Measurements from ENCODE around the gene CD209. TPM values are rescaled to one million over a fixed set of nuclear protein-coding genes. Genes with fewer than 3 reads are reported as not detected.

Gene CD209
- total and polyA plus RNA-seq, 2 donors, result 5.3 to 6.2 TPM

DNA sequence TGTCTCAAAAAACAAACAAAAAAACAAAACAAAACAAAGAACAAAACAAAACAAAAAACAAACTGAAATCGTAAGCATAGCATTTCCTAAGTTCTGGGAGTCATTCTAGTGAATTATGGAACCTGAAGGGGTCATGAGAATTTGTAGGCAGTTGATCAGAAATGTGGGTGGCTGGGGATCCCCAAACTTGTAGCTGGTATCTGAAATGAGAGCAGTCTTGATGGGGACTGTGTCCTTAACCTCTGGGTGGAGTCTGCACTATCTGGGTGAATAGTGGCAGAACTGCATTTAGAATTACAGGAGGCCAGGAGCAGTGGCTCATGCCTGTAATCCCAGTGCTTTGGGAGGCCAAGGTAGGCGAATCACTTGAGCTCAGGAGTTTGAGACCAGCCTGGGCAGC is 21.5 kb downstream of the CD209 start:
- DNase-seq (ENCODE audit: extremely low spot score), result no peak
- H3K27ac ChIP-seq (ENCODE audit: low read depth), result no peak overlapping the region
- H3K4me3 ChIP-seq (ENCODE audit: low read depth, low read length), result no peak overlapping the region
- 56% methylated on average over 2 of the region's 2 CpGs for WGBS
- H3K36me3 ChIP-seq (ENCODE audit: insufficient read depth), result no peaks in the 10 kb centered on the region
- H3K4me1 ChIP-seq (ENCODE audit: insufficient read depth), result no peaks in the 10 kb centered on the region

DNA sequence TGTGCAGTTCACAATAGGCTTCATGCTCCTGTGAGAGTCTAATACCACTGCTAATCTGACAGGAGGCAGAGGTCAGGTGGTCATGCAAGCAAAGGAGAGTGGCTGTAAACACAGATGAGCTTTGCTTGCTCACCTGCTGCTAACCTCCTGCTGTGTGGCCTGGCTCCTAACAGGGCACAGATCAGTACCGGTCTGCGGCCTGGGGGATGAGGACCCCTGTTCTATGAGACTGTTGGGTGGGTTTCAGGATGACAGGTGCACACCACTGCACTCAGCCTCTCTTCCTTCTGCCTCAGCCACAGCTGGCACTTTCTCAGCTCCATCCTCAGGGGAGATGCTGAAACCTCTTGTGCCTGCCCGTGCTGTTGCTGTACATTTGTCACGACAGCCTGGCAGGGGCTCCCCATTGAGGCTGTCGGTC is 25.1 kb downstream of the CD209 start:
- 56% methylated on average over 5 of the region's 5 CpGs for WGBS
- no peaks in the 10 kb centered on the region for H3K36me3 ChIP-seq (ENCODE audit: insufficient read depth)
- no peak overlapping the region for H3K4me3 ChIP-seq (ENCODE audit: low read depth, low read length)
- H3K27ac ChIP-seq (ENCODE audit: low read depth), result no peak overlapping the region
- H3K4me1 ChIP-seq (ENCODE audit: insufficient read depth), result no peaks in the 10 kb centered on the region
- no peak for DNase-seq (ENCODE audit: extremely low spot score)

GRCh38 chr19:7720351-7720750 is 27.0 kb downstream of the CD209 start:
- Histone ChIP-seq H3K4me1 (ENCODE audit: insufficient read depth) (no peaks in the 10 kb centered on the region), H3K36me3 (ENCODE audit: insufficient read depth) (no peaks in the 10 kb centered on the region), H3K27ac (ENCODE audit: low read depth) (no peak overlapping the region), H3K4me3 (ENCODE audit: low read depth, low read length) (no peak overlapping the region)
- DNase-seq (ENCODE audit: extremely low spot score), result no peak
- WGBS, result 67% methylated on average over 6 of the region's 6 CpGs

GRCh38 chr19:7718668-7719067 is 28.7 kb downstream of the CD209 start:
- no peaks in the 10 kb centered on the region for H3K4me1 ChIP-seq (ENCODE audit: insufficient read depth)
- 53% methylated on average over 8 of the region's 8 CpGs for WGBS
- H3K27ac ChIP-seq (ENCODE audit: low read depth), result no peak overlapping the region
- H3K4me3 ChIP-seq (ENCODE audit: low read depth, low read length), result no peak overlapping the region
- DNase-seq (ENCODE audit: extremely low spot score), result no peak
- no peaks in the 10 kb centered on the region for H3K36me3 ChIP-seq (ENCODE audit: insufficient read depth)

DNA sequence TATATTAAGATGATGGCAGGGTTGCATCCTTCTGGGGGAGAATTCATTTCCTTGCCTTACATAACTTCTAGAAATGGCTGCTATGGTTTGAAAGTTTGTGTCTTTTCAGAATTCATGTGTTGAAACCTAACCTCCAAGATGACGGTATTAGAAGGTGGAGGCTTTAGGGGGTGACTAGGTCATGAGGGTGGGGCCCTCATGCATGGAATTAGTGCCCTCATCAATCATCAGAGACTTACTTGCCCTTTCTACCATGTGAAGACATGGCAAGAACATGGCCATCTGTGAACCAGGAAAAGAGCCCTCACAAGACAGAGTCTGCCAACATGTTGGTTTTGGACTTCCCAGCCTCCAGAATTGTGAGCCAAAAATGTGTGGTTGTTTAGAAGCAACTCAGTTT is 30.6 kb downstream of the CD209 start:
- no peak overlapping the region for H3K4me3 ChIP-seq (ENCODE audit: low read depth, low read length)

DNA sequence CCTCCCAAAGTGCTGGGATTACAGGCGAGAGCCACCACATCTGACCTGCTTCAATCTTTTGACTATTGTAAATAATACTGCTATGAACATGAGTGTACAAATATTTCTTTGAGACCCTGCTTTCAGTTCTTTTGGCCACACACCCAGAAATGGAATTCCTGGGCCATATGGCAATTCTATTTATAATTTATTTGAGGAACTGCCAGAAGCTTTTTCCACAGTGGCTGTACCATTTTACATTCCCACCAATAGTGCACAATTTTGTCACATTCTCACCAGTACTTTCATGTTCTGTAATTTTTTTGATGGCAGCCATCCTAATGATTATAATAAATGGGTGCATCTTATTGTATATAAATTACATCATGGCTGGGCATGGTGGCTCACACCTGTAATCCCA is 31.7 kb downstream of the CD209 start:
- Histone ChIP-seq H3K27ac (ENCODE audit: low read depth) (no peak overlapping the region), H3K4me3 (ENCODE audit: low read depth, low read length) (no peak overlapping the region), H3K4me1 (ENCODE audit: insufficient read depth) (no peaks in the 10 kb centered on the region), H3K36me3 (ENCODE audit: insufficient read depth) (no peaks in the 10 kb centered on the region)
- 61% methylated on average over 1 of the region's 1 CpG for WGBS
- DNase-seq (ENCODE audit: extremely low spot score), result no peak

More for the DNA sequence above, 30.6 kb downstream of the CD209 start:
- H3K27ac ChIP-seq (ENCODE audit: low read depth), result no peak overlapping the region
- no peak for DNase-seq (ENCODE audit: extremely low spot score)
- no peaks in the 10 kb centered on the region for H3K36me3 ChIP-seq (ENCODE audit: insufficient read depth)
- no peaks in the 10 kb centered on the region for H3K4me1 ChIP-seq (ENCODE audit: insufficient read depth)
- 73% methylated on average over 1 of the region's 1 CpG for WGBS

- H3K4me1 ChIP-seq (ENCODE audit: insufficient read depth), result no peaks in the 10 kb centered on the region
- H3K36me3 ChIP-seq (ENCODE audit: insufficient read depth), result no peaks in the 10 kb centered on the region
- no peak for DNase-seq (ENCODE audit: extremely low spot score)
- H3K27ac ChIP-seq (ENCODE audit: low read depth), result no peak overlapping the region
- H3K4me3 ChIP-seq (ENCODE audit: low read depth, low read length), result no peak overlapping the region
- WGBS, result 78% methylated on average over 5 of the region's 5 CpGs
Observed at GRCh38 chr19:7710616-7711015, 36.7 kb downstream of the CD209 start.

- no peak overlapping the region for H3K4me3 ChIP-seq (ENCODE audit: low read depth, low read length)
- DNase-seq (ENCODE audit: extremely low spot score), result no peak
- H3K36me3 ChIP-seq (ENCODE audit: insufficient read depth), result no peaks in the 10 kb centered on the region
- 79% methylated on average over 10 of the region's 10 CpGs for WGBS
- no peaks in the 10 kb centered on the region for H3K4me1 ChIP-seq (ENCODE audit: insufficient read depth)
- no peak overlapping the region for H3K27ac ChIP-seq (ENCODE audit: low read depth)
Observed at GRCh38 chr19:7709932-7710460, 37.3 kb downstream of the CD209 start.

DNA sequence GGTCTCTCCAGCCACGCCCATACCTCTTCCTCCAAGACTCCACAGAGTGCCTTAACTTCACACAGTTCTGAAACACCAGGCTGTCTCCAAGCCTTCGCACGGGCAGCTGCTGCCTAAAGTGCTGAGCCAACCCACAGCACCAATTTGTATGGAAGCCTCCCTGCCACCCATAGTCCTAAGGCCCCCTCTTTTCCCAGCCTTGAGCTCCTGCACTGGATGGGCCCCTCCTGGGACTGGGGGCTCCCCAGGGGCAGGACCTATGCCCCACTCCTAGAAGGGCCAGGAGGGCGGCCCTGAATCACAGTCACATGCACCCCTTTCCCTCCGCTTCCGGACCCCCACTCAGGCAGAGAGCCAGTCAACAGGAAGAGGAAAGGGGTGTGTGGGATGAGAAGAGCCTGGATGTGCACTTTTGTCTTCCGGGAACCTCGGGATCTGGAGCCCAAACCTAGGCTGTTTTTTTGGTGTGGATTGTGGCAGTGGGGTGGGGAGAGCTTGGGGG is 40.3 kb downstream of the CD209 start:
- DNase-seq (ENCODE audit: extremely low spot score), result no peak
- no peak overlapping the region for H3K27ac ChIP-seq (ENCODE audit: low read depth)
- no peak overlapping the region for H3K4me3 ChIP-seq (ENCODE audit: low read depth, low read length)
- H3K4me1 ChIP-seq (ENCODE audit: insufficient read depth), result no peaks in the 10 kb centered on the region
- H3K36me3 ChIP-seq (ENCODE audit: insufficient read depth), result no peaks in the 10 kb centered on the region
- 50% methylated on average over 8 of the region's 8 CpGs for WGBS

GRCh38 chr19:7706188-7706954 is 41.0 kb downstream of the CD209 start:
- no peak for DNase-seq (ENCODE audit: extremely low spot score)
- Histone ChIP-seq H3K4me3 (ENCODE audit: low read depth, low read length) (no peak overlapping the region), H3K36me3 (ENCODE audit: insufficient read depth) (no peaks in the 10 kb centered on the region), H3K4me1 (ENCODE audit: insufficient read depth) (no peaks in the 10 kb centered on the region), H3K27ac (ENCODE audit: low read depth) (no peak overlapping the region)
- WGBS, result 78% methylated on average over 14 of the region's 14 CpGs

GRCh38 chr19:7705387-7706187 is 41.7 kb downstream of the CD209 start:
- Histone ChIP-seq H3K36me3 (ENCODE audit: insufficient read depth) (no peaks in the 10 kb centered on the region), H3K27ac (ENCODE audit: low read depth) (no peak overlapping the region), H3K4me1 (ENCODE audit: insufficient read depth) (no peaks in the 10 kb centered on the region), H3K4me3 (ENCODE audit: low read depth, low read length) (no peak overlapping the region)
- WGBS, result 59% methylated on average over 24 of the region's 24 CpGs
- DNase-seq (ENCODE audit: extremely low spot score), result no peak

DNA sequence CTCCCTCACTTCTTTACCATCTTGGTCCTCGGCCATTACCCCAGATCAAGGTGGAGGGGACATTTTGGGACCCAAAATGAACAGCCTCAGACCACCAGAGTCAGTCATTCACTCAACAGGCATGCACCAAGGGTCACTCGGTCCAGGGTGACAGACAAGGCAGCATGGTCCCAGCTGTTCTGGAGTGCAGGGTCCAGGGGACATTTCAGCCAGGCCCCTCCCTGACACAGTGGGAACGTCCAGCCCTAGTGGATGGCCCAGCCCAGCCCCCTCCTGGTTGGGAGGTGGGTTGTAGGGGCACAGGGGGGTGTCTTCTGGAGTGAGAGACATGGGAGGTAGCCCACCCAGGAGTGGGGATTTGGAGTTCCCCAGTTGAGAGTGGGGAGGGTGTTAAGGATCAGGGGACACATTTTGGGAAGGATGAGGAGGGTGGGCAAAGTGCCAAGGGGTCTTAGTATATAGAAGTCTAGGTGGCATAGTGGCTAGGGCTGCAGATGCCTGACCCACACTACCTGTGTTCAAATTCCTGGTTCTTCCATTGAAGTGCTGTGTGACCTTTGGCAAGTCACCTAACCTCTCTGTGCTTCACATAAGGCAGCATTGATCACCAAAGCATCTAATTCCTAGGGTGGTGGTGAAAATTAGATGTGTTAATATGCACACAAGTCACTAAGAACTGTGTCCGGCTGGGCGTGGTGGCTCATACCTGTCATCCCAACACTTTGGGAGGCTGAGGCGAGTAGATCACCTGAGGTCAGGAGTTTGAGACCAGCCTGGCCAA is 42.9 kb downstream of the CD209 start:
- DNase-seq (ENCODE audit: extremely low spot score), result no peak
- H3K4me3 ChIP-seq (ENCODE audit: low read depth, low read length), result no peak overlapping the region
- WGBS, result 75% methylated on average over 6 of the region's 6 CpGs

DNA sequence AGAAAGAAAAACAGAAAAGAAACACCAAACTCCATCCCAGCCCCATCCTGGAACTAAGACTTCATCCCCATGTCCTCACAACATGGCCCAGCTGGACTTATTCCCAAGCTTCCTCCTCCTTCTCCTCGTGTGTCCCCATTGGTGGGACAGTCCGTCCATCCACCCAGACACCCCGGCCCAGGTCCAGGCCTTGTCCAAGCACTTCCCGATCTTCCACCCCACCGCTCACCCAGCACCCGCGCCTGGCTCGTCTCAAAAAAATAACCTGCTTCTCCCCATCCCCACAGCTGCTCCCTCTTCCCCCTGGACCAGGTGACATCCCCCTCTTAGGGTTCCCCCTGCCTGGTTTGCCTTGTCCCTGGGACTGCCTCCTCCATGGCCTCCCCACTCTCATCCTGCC is 44.0 kb downstream of the CD209 start:
- 61% methylated on average over 8 of the region's 8 CpGs for WGBS
- Histone ChIP-seq H3K27ac (ENCODE audit: low read depth) (no peak overlapping the region), H3K36me3 (ENCODE audit: insufficient read depth) (no peaks in the 10 kb centered on the region), H3K4me1 (ENCODE audit: insufficient read depth) (no peaks in the 10 kb centered on the region), H3K4me3 (ENCODE audit: low read depth, low read length) (no peak overlapping the region)
- no peak for DNase-seq (ENCODE audit: extremely low spot score)

More for the DNA sequence above, 42.9 kb downstream of the CD209 start:
- Histone ChIP-seq H3K36me3 (ENCODE audit: insufficient read depth) (no peaks in the 10 kb centered on the region), H3K27ac (ENCODE audit: low read depth) (no peak overlapping the region), H3K4me1 (ENCODE audit: insufficient read depth) (no peaks in the 10 kb centered on the region)

All from urinary bladder (tissue), 4 donors.